Activated CD4-positive, alpha-beta T cell treated with anti-CD3 and anti-CD28 coated beads, Interleukin-2, amount 50 U/mL, for 24 hours (primary cell): ENCODE data around the gene PTP4A2.
"Not testable (repeated sequence)": the region's sequence is repeated elsewhere in the genome, so short reads cannot be mapped to it uniquely, and the experiment has no call there.

Experiments
- DNase-seq, 2 donors: peaks; one replicate each; pipeline ENCODE4 v3.0.0-alpha.2; 2020; ENCODE audit warnings: low read depth in 1 of 2, low spot score in 1 of 2

Gene PTP4A2

GRCh38 chr1:31895474-31896198 lies 42.5 kb downstream of the PTP4A2 start:
- not testable (repeated sequence) for DNase-seq

GRCh38 chr1:31891280-31891679 lies 46.9 kb downstream of the PTP4A2 start:
- DNase-seq = peak in 1 of 2 donors; percentile 29

- no peak for DNase-seq
These were observed 49.9 kb downstream of the PTP4A2 start for GRCh38 chr1:31888291-31888690.

GRCh38 chr1:31886866-31887265 lies 51.3 kb downstream of the PTP4A2 start:
- DNase-seq = no peak

GRCh38 chr1:31885851-31886250 lies 52.3 kb downstream of the PTP4A2 start:
- no peak for DNase-seq

GRCh38 chr1:31883357-31883942 lies 54.7 kb downstream of the PTP4A2 start:
- no peak for DNase-seq

- no peak for DNase-seq
These were observed 56.5 kb downstream of the PTP4A2 start for GRCh38 chr1:31881688-31882000.

- DNase-seq = no peak
These were observed 57.0 kb downstream of the PTP4A2 start for GRCh38 chr1:31880957-31881687.

- no peak for DNase-seq
These were observed 58.1 kb downstream of the PTP4A2 start for GRCh38 chr1:31879981-31880608.

- DNase-seq = no peak
These were observed 60.1 kb downstream of the PTP4A2 start for GRCh38 chr1:31878058-31878457.

GRCh38 chr1:31877544-31877943 lies 60.6 kb downstream of the PTP4A2 start:
- DNase-seq = no peak

- DNase-seq = no peak
These were observed 62.4 kb downstream of the PTP4A2 start for GRCh38 chr1:31875636-31876236.

GRCh38 chr1:31874942-31875341 lies 63.2 kb downstream of the PTP4A2 start:
- no peak for DNase-seq

- no peak for DNase-seq
These were observed 65.2 kb downstream of the PTP4A2 start for GRCh38 chr1:31872658-31873636.

- DNase-seq = no peak
These were observed 66.5 kb downstream of the PTP4A2 start for GRCh38 chr1:31871703-31872102.

- no peak for DNase-seq
These were observed 68.0 kb downstream of the PTP4A2 start for GRCh38 chr1:31870086-31870736.

- DNase-seq = no peak
These were observed 68.7 kb downstream of the PTP4A2 start for GRCh38 chr1:31869449-31869848.

GRCh38 chr1:31868862-31869261 lies 69.3 kb downstream of the PTP4A2 start:
- no peak for DNase-seq

GRCh38 chr1:31867546-31867945 lies 70.6 kb downstream of the PTP4A2 start:
- no peak for DNase-seq
